CD4-positive, alpha-beta T cell (primary cell): ENCODE results near the gene PEX3. TPM values are rescaled to one million over a fixed set of nuclear protein-coding genes. Genes with fewer than 3 reads are reported as not detected.

Experiments used
- ATAC-seq: fragments of 200-7000 bp; cut with Tn5 transposase; one replicate; pipeline ENCODE4 v1.10.0; 2022; ENCODE audit warnings: mild to moderate bottlenecking; ENCODE audit not compliant: poor library complexity
- CTCF ChIA-PET: fragments of 350-600 bp; sonication (Branson Sonifier 250); formaldehyde crosslinking; loops from one replicate; lab custom pipeline; 2021; ENCODE audit warnings: antibody characterized with exemption, inconsistent platforms; lab: Charles Lee
- POLR2A ChIA-PET: fragments of 350-600 bp; sonication (Branson Sonifier 250); formaldehyde crosslinking; loops from one replicate; lab custom pipeline; 2021; ENCODE audit warnings: antibody characterized with exemption, inconsistent platforms; lab: Charles Lee
- DNase-seq, 14 experiments: peaks; one replicate each; pipeline ENCODE4 v3.0.0-alpha.2; 2013 to 2020; ENCODE audit warnings: mixed read lengths in 2 of 14
- H3K27ac ChIP-seq, 2 donors: one replicate each; pipeline versions ENCODE4 v1.5.1 to v1.7.0; 2013; ENCODE audit warnings: low read length in 2 of 2, low read depth in 1 of 2, mild to moderate bottlenecking in 1 of 2
- H3K27me3 ChIP-seq, 2 experiments: 1 replicate in 1 of 2; 2 replicates in 1 of 2; pipeline versions ENCODE4 v1.6.1 to v1.7.0; 2013; ENCODE audit warnings: low read length in 2 of 2, control low read depth in 1 of 2, mild to moderate bottlenecking in 1 of 2, moderate library complexity in 1 of 2; ENCODE audit not compliant: insufficient read depth in 2 of 2, control insufficient read depth in 1 of 2
- H3K36me3 ChIP-seq: one replicate; pipeline ENCODE4 v1.6.1; 2013; ENCODE audit warnings: low read length, control low read depth; ENCODE audit not compliant: insufficient read depth
- H3K4me1 ChIP-seq: one replicate; pipeline ENCODE4 v1.6.1; 2013; ENCODE audit warnings: low read length, control low read depth; ENCODE audit not compliant: insufficient read depth
- H3K4me3 ChIP-seq: one replicate; pipeline ENCODE4 v1.5.1; 2013; ENCODE audit warnings: mild to moderate bottlenecking, low read length, moderate library complexity
- H3K9me3 ChIP-seq, 2 experiments: 1 replicate in 1 of 2; 2 replicates in 1 of 2; pipeline versions ENCODE4 v1.6.1 to v1.7.0; 2013; ENCODE audit warnings: low read length in 2 of 2, mild to moderate bottlenecking in 2 of 2, control low read depth in 1 of 2, moderate library complexity in 1 of 2; ENCODE audit not compliant: control insufficient read depth in 1 of 2, insufficient read depth in 1 of 2
- H3K27ac Mint-ChIP-seq: one replicate; pipeline ENCODE4 v1.8.0; 2020; ENCODE audit warnings: mixed read lengths
- H3K27me3 Mint-ChIP-seq: one replicate; pipeline ENCODE4 v1.8.0; 2021; ENCODE audit warnings: mixed read lengths
- H3K36me3 Mint-ChIP-seq: one replicate; pipeline ENCODE4 v1.8.0; 2021; ENCODE audit warnings: low read depth, mixed read lengths
- H3K4me1 Mint-ChIP-seq: one replicate; pipeline ENCODE4 v1.8.0; 2021; ENCODE audit warnings: low read depth, mixed read lengths
- H3K4me3 Mint-ChIP-seq: one replicate; pipeline ENCODE4 v1.8.0; 2020; ENCODE audit warnings: mild to moderate bottlenecking, mixed read lengths
- H3K9me3 Mint-ChIP-seq: one replicate; pipeline ENCODE4 v1.8.0; 2020; ENCODE audit warnings: mixed read lengths
- intact Hi-C, 2 experiments: fragments of 100-400 bp; cut with DNase I in 1 of 2; cut with micrococcal nuclease in 1 of 2; formaldehyde crosslinking; loops; one replicate each; pipeline versions ENCODE4 v1.15.1 to v1.9.0; 2023 to 2025; cut with DNase I, micrococcal nuclease
- total RNA-seq, 174 experiments: library from RNA in 2 of 174; stranded (reverse) in 2 of 174; gene quantifications; one replicate each; pipeline ENCODE4 v1.2.3 and lab custom pipeline; 2021 to 2026
- TF ChIP-seq, protein P1 (sequence below): fragments of 200-600 bp; IDR thresholded peaks from one replicate; pipeline ENCODE4 v1.8.0; 2022; ENCODE audit warnings: antibody characterized with exemption, mild to moderate bottlenecking

The PEX3 gene
- total RNA-seq, 2 experiments from 2014 or later, result 7.3 to 9.7 TPM

DNA sequence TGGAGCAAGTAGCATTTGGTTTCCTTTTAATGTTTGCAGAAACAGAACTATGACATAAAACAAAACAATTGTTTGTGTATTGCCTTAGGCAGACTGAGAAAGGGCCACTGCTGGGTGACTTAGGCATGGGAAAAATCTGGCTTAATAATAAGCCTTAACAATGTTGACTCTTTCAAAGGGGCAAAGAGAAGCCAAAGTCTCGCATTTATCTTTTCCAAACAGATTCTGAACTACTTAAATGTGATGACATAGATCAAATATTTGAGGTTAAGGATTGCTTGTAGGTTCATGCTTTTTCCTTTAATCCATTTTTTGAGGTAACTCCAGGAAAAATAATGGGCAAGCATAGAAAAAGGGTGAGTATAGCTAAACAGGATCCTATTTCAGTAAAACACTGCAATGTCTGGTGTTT, 39.7 kb upstream of the PEX3 start:
- POLR2A ChIA-PET, result no interaction called here
- no peak overlapping the region for H3K4me3 Mint-ChIP-seq
- no peak overlapping the region for H3K27ac ChIP-seq
- no peaks in the 10 kb centered on the region for H3K36me3 Mint-ChIP-seq
- H3K27me3 Mint-ChIP-seq, result no peaks in the 10 kb centered on the region
- ATAC-seq (no peak), DNase-seq (no peak)
- no peaks in the 10 kb centered on the region for H3K36me3 ChIP-seq
- H3K27me3 ChIP-seq, result no peaks in the 10 kb centered on the region
- CTCF ChIA-PET, result no interaction called here
- intact Hi-C loops, result no loop called here
- no peak overlapping the region for H3K27ac Mint-ChIP-seq
- no peaks in the 10 kb centered on the region for H3K9me3 Mint-ChIP-seq
- H3K9me3 ChIP-seq, result peaks cover 0 to 5% of the 10 kb centered on the region in 2 experiments
- H3K4me1 Mint-ChIP-seq, result no peaks in the 10 kb centered on the region
- no peaks in the 10 kb centered on the region for H3K4me1 ChIP-seq
- TF ChIP-seq, protein P1, sequence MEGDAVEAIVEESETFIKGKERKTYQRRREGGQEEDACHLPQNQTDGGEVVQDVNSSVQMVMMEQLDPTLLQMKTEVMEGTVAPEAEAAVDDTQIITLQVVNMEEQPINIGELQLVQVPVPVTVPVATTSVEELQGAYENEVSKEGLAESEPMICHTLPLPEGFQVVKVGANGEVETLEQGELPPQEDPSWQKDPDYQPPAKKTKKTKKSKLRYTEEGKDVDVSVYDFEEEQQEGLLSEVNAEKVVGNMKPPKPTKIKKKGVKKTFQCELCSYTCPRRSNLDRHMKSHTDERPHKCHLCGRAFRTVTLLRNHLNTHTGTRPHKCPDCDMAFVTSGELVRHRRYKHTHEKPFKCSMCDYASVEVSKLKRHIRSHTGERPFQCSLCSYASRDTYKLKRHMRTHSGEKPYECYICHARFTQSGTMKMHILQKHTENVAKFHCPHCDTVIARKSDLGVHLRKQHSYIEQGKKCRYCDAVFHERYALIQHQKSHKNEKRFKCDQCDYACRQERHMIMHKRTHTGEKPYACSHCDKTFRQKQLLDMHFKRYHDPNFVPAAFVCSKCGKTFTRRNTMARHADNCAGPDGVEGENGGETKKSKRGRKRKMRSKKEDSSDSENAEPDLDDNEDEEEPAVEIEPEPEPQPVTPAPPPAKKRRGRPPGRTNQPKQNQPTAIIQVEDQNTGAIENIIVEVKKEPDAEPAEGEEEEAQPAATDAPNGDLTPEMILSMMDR, result no peak
- H3K4me3 ChIP-seq, result no peak overlapping the region

DNA sequence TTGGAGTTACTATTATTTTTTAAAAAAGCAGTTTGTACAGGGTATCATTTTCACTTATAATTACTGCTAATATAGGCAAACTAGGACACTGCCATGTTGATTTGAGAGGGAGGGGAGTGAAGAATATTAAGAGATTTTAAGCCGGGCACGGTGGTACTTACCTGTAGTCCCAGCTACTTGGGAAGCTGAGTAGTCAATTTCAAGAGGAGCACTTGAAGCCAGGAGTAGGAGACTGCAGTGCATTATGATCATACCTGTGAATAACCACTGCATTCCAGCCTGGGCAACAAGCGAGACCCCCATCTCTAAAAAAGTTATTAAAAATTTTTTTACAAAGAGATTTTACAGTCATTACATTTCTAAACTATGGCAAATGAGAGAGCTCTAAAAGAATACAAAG, 35.8 kb upstream of the PEX3 start:
- intact Hi-C loops, result no loop called here
- DNase-seq (no peak), ATAC-seq (no peak)
- H3K36me3 Mint-ChIP-seq, result no peaks in the 10 kb centered on the region
- no peak overlapping the region for H3K4me3 Mint-ChIP-seq
- Histone ChIP-seq H3K4me3 (no peak overlapping the region), H3K36me3 (no peaks in the 10 kb centered on the region), H3K27ac (no peak overlapping the region), H3K9me3 (peaks cover 0 to under 1% of the 10 kb centered on the region in 2 experiments), H3K27me3 (no peaks in the 10 kb centered on the region), H3K4me1 (no peaks in the 10 kb centered on the region)
- no peaks in the 10 kb centered on the region for H3K4me1 Mint-ChIP-seq
- TF ChIP-seq, protein P1, result no peak
- H3K27me3 Mint-ChIP-seq, result no peaks in the 10 kb centered on the region
- CTCF ChIA-PET, result interaction anchor here (1.1 to 1.2 kb wide), 2 partner anchors 10 to 12 kb away, joined by 3 to 5 read pairs; no protein-coding TSS in a partner anchor
- POLR2A ChIA-PET, result no interaction called here
- H3K27ac Mint-ChIP-seq, result no peak overlapping the region
- H3K9me3 Mint-ChIP-seq, result no peaks in the 10 kb centered on the region

DNA sequence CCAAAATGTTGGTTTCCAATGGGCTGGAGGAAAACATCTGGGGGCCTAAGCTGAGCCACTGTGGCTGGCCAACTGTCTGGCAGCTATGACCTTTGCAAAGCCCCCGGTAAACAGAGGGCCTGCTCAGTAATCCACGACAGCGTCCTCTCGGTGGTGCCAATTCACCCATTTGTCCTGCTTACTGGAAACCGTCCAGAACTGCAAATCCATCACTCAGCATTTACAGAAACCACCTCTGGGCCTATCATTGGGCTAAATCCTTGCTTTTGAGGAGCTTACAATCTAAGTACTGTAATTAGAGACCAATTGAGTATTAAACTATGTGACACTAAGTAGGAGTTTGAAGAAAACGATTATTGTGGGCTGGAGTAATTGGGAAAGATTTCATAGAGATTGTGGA, 31.1 kb upstream of the PEX3 start:
- no peak overlapping the region for H3K27ac Mint-ChIP-seq
- no peak overlapping the region for H3K4me3 Mint-ChIP-seq
- no peak for ATAC-seq
- H3K36me3 Mint-ChIP-seq, result peaks cover 5% of the 10 kb centered on the region
- intact Hi-C loops, result no loop called here
- POLR2A ChIA-PET, result no interaction called here
- no peaks in the 10 kb centered on the region for H3K27me3 Mint-ChIP-seq
- Histone ChIP-seq H3K4me1 (no peaks in the 10 kb centered on the region), H3K9me3 (no peaks in the 10 kb centered on the region), H3K36me3 (no peaks in the 10 kb centered on the region), H3K4me3 (no peak overlapping the region), H3K27ac (no peak overlapping the region), H3K27me3 (no peaks in the 10 kb centered on the region)
- TF ChIP-seq, protein P1, result no peak
- H3K4me1 Mint-ChIP-seq, result no peaks in the 10 kb centered on the region
- CTCF ChIA-PET, result no interaction called here
- H3K9me3 Mint-ChIP-seq, result no peaks in the 10 kb centered on the region
- no peak for DNase-seq
